AG04450 (cell line): Measurements from ENCODE around the gene CAPN9. TPM values are rescaled to one million over a fixed set of nuclear protein-coding genes. Genes with fewer than 3 reads are reported as not detected.

Experiments used
- CTCF ChIA-PET: fragments of 300-600, 350-600 bp; formaldehyde crosslinking; extraction: SDS; loops from one replicate; lab custom pipeline; 2022; ENCODE audit warnings: antibody characterized with exemption, inconsistent platforms; lab: Charles Lee
- POLR2A ChIA-PET: fragments of 350-600 bp; formaldehyde crosslinking; extraction: SDS; loops from one replicate; lab custom pipeline; 2021; ENCODE audit warnings: antibody characterized with exemption, inconsistent platforms; lab: Yijun Ruan, JAX
- DNase-seq: peaks from one replicate; pipeline ENCODE4 v3.0.0-alpha.2; 2011; ENCODE audit warnings: low read depth, low spot score
- H3K27ac ChIP-seq: one replicate; pipeline ENCODE4 v1.5.1; 2012; ENCODE audit warnings: low read depth, low read length, control low read depth
- H3K27me3 ChIP-seq: one replicate; pipeline ENCODE4 v1.6.0; 2012; ENCODE audit warnings: low read length; ENCODE audit not compliant: control insufficient read depth, insufficient read depth
- H3K4me3 ChIP-seq: 2 replicates; pipeline ENCODE4 v1.5.1; 2011; ENCODE audit warnings: mild to moderate bottlenecking, low read depth, low read length, control low read depth
- H3K9me3 ChIP-seq: 2 replicates; pipeline ENCODE4 v1.5.1; 2012; ENCODE audit warnings: low read length; ENCODE audit not compliant: control insufficient read depth, insufficient read depth
- CTCF ChIP-seq: IDR thresholded peaks from 2 replicates; pipeline ENCODE4 v1.5.1; 2011; ENCODE audit warnings: low read depth, low read length, control low read depth, inconsistent platforms
- polyA plus RNA-seq: library from polyadenylated mRNA; depleted of rRNA; stranded (reverse); fragments of >200 nt; gene quantifications from 2 replicates; pipeline ENCODE4 v1.2.3, GENCODE V29; 2011

CAPN9 gene
- polyA plus RNA-seq, 1 experiment = 0.24 TPM

GRCh38 chr1:230757856-230758708 lies 10.9 kb downstream of the CAPN9 start:
- POLR2A ChIA-PET = no interaction called here

GRCh38 chr1:230758709-230759368 lies 11.7 kb downstream of the CAPN9 start:
- ChIA-PET CTCF (interaction anchor here (0.9 to 1.2 kb wide), 2 partner anchors 14 to 117 kb away, joined by 3 to 6 read pairs; no protein-coding TSS in a partner anchor), POLR2A (interaction anchor here (0.6 kb wide), 1 partner anchor 14 kb away, joined by 5 read pairs; no protein-coding TSS in a partner anchor)
- no peak for DNase-seq
- peaks cover 8% of the 10 kb centered on the region for H3K27me3 ChIP-seq
- TF ChIP-seq CTCF = no peak
- no peak overlapping the region for H3K4me3 ChIP-seq
- H3K9me3 ChIP-seq = no peaks in the 10 kb centered on the region
- H3K27ac ChIP-seq = no peak overlapping the region

More at GRCh38 chr1:230757856-230758708, 10.9 kb downstream of the CAPN9 start:
- no peak for TF ChIP-seq CTCF
- CTCF ChIA-PET = interaction anchor here (0.9 kb wide), 1 partner anchor 15 kb away, joined by 6 read pairs; no protein-coding TSS in a partner anchor
- H3K27me3 ChIP-seq = peaks cover 6% of the 10 kb centered on the region
- no peak overlapping the region for H3K27ac ChIP-seq
- no peak for DNase-seq
- H3K4me3 ChIP-seq = no peak overlapping the region
- H3K9me3 ChIP-seq = no peaks in the 10 kb centered on the region

- H3K27ac ChIP-seq = no peak overlapping the region
- ChIA-PET POLR2A (interaction anchor here (0.6 kb wide), 1 partner anchor 13 kb away, joined by 5 read pairs; no protein-coding TSS in a partner anchor), CTCF (interaction anchor here (0.9 to 1.2 kb wide), 2 partner anchors 13 to 118 kb away, joined by 3 to 6 read pairs; no protein-coding TSS in a partner anchor)
- H3K9me3 ChIP-seq = no peaks in the 10 kb centered on the region
- H3K4me3 ChIP-seq = no peak overlapping the region
- H3K27me3 ChIP-seq = peaks cover 9% of the 10 kb centered on the region
- DNase-seq = no peak
- TF ChIP-seq CTCF = no peak
These were observed 12.3 kb downstream of the CAPN9 start for GRCh38 chr1:230759369-230760065.

DNA sequence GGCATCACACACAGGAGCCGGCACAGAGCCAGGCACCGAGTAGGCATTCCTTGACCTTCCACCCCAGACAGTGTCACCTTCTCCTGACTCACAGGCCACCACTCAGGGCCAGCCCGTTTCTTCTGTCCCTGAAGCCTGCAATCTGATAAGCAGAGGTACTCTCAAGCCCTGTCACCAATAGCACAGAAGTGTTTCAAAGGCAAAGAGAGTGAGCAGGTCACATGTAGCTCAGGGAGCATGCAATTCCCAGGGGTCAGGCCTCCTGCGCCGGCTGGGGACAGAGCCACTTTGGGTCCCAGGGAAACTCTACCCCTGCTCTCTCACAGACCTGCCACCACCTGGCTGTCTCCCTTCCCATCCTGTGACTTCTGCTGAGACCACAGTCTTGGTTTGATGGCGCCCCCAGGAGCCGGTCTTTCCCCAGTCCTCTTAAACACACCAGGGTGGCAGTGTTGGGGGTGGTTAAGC lies 13.2 kb downstream of the CAPN9 start:
- no peak for DNase-seq
- ChIA-PET CTCF (interaction anchor here (1.2 kb wide), 1 partner anchor 119 kb away, joined by 3 read pairs; no protein-coding TSS in a partner anchor), POLR2A (no interaction called here)
- Histone ChIP-seq H3K4me3 (no peak overlapping the region), H3K27ac (no peak overlapping the region), H3K27me3 (peaks cover 9% of the 10 kb centered on the region), H3K9me3 (no peaks in the 10 kb centered on the region)
- no peak for TF ChIP-seq CTCF
